T follicular helper cell (primary cell): ENCODE results near the gene NEK8.

Experiments used
- DNase-seq: peaks from one replicate; pipeline ENCODE4 v3.0.0-alpha.2; 2020; ENCODE audit warnings: low read depth
- total RNA-seq, 2 experiments: gene quantifications; one replicate each; lab custom pipeline; 2026; lab: John Stamatoyannopoulos, UW

The NEK8 gene
- 9.7 to 11.4 reads per million in 2 experiments for total RNA-seq

- DNase-seq, result peak; percentile 96
These were observed at the start of gene NEK8 for GRCh38 chr17:28728364-28729200. Gene NEK8 (plus strand): TSS chr17:28728788. CDS start chr17:28728814, 26 bp downstream.

GRCh38 chr17:28682655-28683054 is 45.9 kb upstream of the NEK8 start:
- DNase-seq, result no peak

- DNase-seq, result no peak
These were observed 43.6 kb upstream of the NEK8 start for GRCh38 chr17:28684963-28685362.

- DNase-seq, result no peak
These were observed 43.2 kb upstream of the NEK8 start for GRCh38 chr17:28685366-28685765.

- no peak for DNase-seq
These were observed 42.3 kb upstream of the NEK8 start for GRCh38 chr17:28686296-28686695.

GRCh38 chr17:28688481-28688880 is 40.1 kb upstream of the NEK8 start:
- DNase-seq, result no peak

- no peak for DNase-seq
These were observed 39.6 kb upstream of the NEK8 start for GRCh38 chr17:28689011-28689410.

GRCh38 chr17:28693869-28694268 is 34.7 kb upstream of the NEK8 start:
- DNase-seq, result no peak

GRCh38 chr17:28698253-28698941 is 30.2 kb upstream of the NEK8 start:
- no peak for DNase-seq

- DNase-seq, result no peak
These were observed 28.3 kb upstream of the NEK8 start for GRCh38 chr17:28700278-28700677.

- DNase-seq, result no peak
These were observed 27.6 kb upstream of the NEK8 start for GRCh38 chr17:28700830-28701492.

- DNase-seq, result no peak
These were observed 26.4 kb upstream of the NEK8 start for GRCh38 chr17:28702026-28702751.

GRCh38 chr17:28702752-28703150 is 25.8 kb upstream of the NEK8 start:
- no peak for DNase-seq

GRCh38 chr17:28703552-28704218 is 24.9 kb upstream of the NEK8 start:
- DNase-seq, result no peak

- DNase-seq, result no peak
These were observed 24.2 kb upstream of the NEK8 start for GRCh38 chr17:28704219-28704858.

- no peak for DNase-seq
These were observed 23.4 kb upstream of the NEK8 start for GRCh38 chr17:28705074-28705659.

- DNase-seq, result no peak
These were observed 22.8 kb upstream of the NEK8 start for GRCh38 chr17:28705728-28706334.

- no peak for DNase-seq
These were observed 21.9 kb upstream of the NEK8 start for GRCh38 chr17:28706471-28707338.

GRCh38 chr17:28707339-28707720 is 21.3 kb upstream of the NEK8 start:
- no peak for DNase-seq
